GM10266 (cell line): ENCODE measurements around the gene KRT17.
"Not testable (repeated sequence)": the region's sequence is repeated elsewhere in the genome, so short reads cannot be mapped to it uniquely, and the experiment has no call there.

Experiments used
- DNase-seq: peaks from one replicate; pipeline ENCODE4 v3.0.0; 2012; ENCODE audit errors: extremely low spot score
- CTCF ChIP-seq: IDR thresholded peaks from 2 replicates; pipeline ENCODE4 v1.5.1; 2012; ENCODE audit warnings: mild to moderate bottlenecking, low read depth; ENCODE audit not compliant: control insufficient read depth, insufficient read depth; ENCODE audit errors: missing control alignments

KRT17 gene

GRCh38 chr17:41625602-41626001, 1.2 kb upstream of the KRT17 start:
- DNase-seq, result no peak
- TF ChIP-seq CTCF, result no peak

- DNase-seq, result not testable (repeated sequence)
Measured at GRCh38 chr17:41623184-41623861, 1.1 kb downstream of the KRT17 start.

- not testable (repeated sequence) for DNase-seq
Measured at GRCh38 chr17:41622340-41623183, 1.8 kb downstream of the KRT17 start.

GRCh38 chr17:41621916-41622315, 2.5 kb downstream of the KRT17 start:
- no peak for TF ChIP-seq CTCF
- no peak for DNase-seq

GRCh38 chr17:41621435-41621817, 2.9 kb downstream of the KRT17 start:
- not testable (repeated sequence) for DNase-seq

GRCh38 chr17:41620583-41621434, 3.6 kb downstream of the KRT17 start:
- no peak for DNase-seq
- TF ChIP-seq CTCF, result no peak

GRCh38 chr17:41619927-41620582, 4.3 kb downstream of the KRT17 start:
- not testable (repeated sequence) for DNase-seq

GRCh38 chr17:41619036-41619926, 5.1 kb downstream of the KRT17 start:
- no peak for DNase-seq

More at GRCh38 chr17:41619036-41619926, 5.1 kb downstream of the KRT17 start:
- TF ChIP-seq CTCF, result no peak
